ENCODE measurements around the gene MAP3K9.

Gene MAP3K9

DNA sequence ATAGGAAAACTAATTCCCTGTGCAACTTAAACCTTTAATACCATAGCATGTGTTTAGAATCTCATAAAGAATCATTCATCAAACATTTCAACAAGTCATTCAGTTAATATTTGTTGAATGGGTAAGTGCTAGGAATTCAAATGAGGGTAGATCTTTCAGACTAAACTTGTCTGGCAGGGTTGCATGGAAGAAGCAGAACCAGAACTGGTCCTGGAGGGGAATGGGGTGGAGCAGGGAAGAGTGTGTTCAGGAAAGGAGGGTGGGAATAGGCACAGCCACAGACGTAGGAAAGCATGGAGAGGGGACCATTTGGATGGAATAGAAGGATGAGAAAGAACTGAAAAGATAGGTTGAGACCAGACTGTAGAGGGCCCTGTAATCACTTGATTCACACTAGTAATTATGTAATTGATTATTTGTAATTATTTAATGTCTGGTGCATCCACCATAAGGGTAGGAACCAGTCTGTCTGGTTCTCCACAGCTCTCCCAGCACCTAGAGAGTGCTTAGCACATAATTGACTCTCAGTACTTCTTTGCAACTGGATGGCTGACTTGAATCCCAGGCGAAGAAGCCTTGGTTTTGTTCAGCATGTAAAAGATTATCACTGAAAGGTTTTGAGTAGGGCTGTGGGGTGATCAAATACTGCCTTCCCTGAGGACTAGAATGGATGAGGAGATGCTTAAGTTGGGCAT, 3.0 kb upstream of the MAP3K9 start:
- Histone ChIP-seq H3F3A (ENCODE audit: insufficient read depth) (peaks cover 17% of the 10 kb centered on the region; the same call in 1 of the 2 replicates), H2AFZ (ENCODE audit: low read depth, low read length, severe bottlenecking) (no peak overlapping the region), H3K4me3 (ENCODE audit: insufficient read depth, low read length, poor library complexity, severe bottlenecking) (no peak overlapping the region), H3K9me3 (ENCODE audit: insufficient read depth, low read length) (no peaks in the 10 kb centered on the region), H3K36me3 (ENCODE audit: low read length) (0 out of 2 replicates have a peak, but pooled peaks cover 5% of the 10 kb centered on the region), H3K9me2 (replicated peaks; ENCODE audit: insufficient read depth, low read length) (no peaks in the 10 kb centered on the region), H4K20me1 (ENCODE audit: low read depth, low read length) (no peaks in the 10 kb centered on the region), H3K27ac (ENCODE audit: low read depth, low read length) (no peak overlapping the region), H3K4me2 (ENCODE audit: low read depth, low read length, poor library complexity, severe bottlenecking) (peak overlapping the region; percentile 90), H3K9ac (ENCODE audit: low read length) (no peak overlapping the region), H3K27me3 (ENCODE audit: low read length) (no peaks in the 10 kb centered on the region), H3K79me2 (ENCODE audit: insufficient read depth, low read length) (peaks cover 11% of the 10 kb centered on the region)
- TF ChIP-seq, protein P1, sequence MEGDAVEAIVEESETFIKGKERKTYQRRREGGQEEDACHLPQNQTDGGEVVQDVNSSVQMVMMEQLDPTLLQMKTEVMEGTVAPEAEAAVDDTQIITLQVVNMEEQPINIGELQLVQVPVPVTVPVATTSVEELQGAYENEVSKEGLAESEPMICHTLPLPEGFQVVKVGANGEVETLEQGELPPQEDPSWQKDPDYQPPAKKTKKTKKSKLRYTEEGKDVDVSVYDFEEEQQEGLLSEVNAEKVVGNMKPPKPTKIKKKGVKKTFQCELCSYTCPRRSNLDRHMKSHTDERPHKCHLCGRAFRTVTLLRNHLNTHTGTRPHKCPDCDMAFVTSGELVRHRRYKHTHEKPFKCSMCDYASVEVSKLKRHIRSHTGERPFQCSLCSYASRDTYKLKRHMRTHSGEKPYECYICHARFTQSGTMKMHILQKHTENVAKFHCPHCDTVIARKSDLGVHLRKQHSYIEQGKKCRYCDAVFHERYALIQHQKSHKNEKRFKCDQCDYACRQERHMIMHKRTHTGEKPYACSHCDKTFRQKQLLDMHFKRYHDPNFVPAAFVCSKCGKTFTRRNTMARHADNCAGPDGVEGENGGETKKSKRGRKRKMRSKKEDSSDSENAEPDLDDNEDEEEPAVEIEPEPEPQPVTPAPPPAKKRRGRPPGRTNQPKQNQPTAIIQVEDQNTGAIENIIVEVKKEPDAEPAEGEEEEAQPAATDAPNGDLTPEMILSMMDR (IDR thresholded peaks at IDR 0.05; ENCODE audit: insufficient read depth, low read length, poor library complexity, severe bottlenecking) = no peak

DNA sequence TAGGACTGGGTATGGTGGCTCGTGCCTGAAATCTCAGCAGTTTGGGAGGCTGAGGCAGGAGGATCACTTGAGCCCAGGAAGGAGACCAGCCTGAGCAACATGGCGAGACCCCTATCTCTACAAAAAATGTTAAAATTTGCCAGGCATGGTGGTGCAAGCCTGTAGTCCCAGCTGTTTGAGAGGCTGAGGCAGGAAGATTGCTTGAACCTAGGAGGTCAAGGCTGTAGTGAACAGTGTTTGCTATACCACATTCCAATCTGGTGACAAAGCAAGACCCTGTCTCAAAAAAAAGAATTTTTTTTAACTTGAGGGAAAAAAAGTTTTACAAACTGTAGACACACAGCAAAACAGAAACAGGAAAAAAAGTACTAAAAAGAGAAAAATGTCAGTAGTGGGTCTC, 2.3 kb upstream of the MAP3K9 start:
- Histone ChIP-seq H3K4me2 (ENCODE audit: low read depth, low read length, poor library complexity, severe bottlenecking) (peak overlapping the region; percentile 90), H3K9ac (ENCODE audit: low read length) (no peak overlapping the region), H3K9me3 (ENCODE audit: insufficient read depth, low read length) (no peaks in the 10 kb centered on the region), H4K20me1 (ENCODE audit: low read depth, low read length) (no peaks in the 10 kb centered on the region), H3K36me3 (ENCODE audit: low read length) (0 out of 2 replicates have a peak, but pooled peaks cover 5% of the 10 kb centered on the region), H3K27me3 (ENCODE audit: low read length) (no peaks in the 10 kb centered on the region), H3F3A (ENCODE audit: insufficient read depth) (peaks cover 17% of the 10 kb centered on the region; the same call in 1 of the 2 replicates), H3K4me3 (ENCODE audit: insufficient read depth, low read length, poor library complexity, severe bottlenecking) (no peak overlapping the region), H2AFZ (ENCODE audit: low read depth, low read length, severe bottlenecking) (no peak overlapping the region), H3K9me2 (replicated peaks; ENCODE audit: insufficient read depth, low read length) (no peaks in the 10 kb centered on the region), H3K79me2 (ENCODE audit: insufficient read depth, low read length) (peaks cover 18% of the 10 kb centered on the region), H3K27ac (ENCODE audit: low read depth, low read length) (no peak overlapping the region)
- TF ChIP-seq, protein P1 (IDR thresholded peaks at IDR 0.05; ENCODE audit: insufficient read depth, low read length, poor library complexity, severe bottlenecking) = no peak
- TF ChIP-seq EZH2phosphoT487 (conservative IDR thresholded peaks at IDR 0.05; ENCODE audit: low read length) = no peak

DNA sequence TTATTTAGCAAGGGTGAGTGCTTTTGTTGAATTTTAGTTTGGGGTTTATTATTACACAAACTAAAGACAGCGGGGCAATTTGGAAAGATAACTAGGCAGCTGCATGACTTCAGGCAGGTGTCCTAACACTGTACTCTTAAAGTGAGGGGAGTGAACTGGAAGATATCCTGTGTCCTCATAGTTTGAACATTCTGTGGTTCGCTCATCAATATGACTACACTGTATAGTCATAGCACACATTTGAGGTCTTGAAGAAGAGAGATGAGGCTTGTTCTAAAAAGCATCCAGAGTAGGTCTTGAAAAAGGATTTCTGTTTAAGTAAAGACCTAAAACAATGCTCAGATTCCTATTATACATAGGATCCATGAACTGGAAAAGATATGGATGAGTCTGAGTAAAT, 1.7 kb upstream of the MAP3K9 start:
- Histone ChIP-seq H3K4me3 (ENCODE audit: insufficient read depth, low read length, poor library complexity, severe bottlenecking) (no peak overlapping the region), H4K20me1 (ENCODE audit: low read depth, low read length) (no peaks in the 10 kb centered on the region), H3K4me2 (ENCODE audit: low read depth, low read length, poor library complexity, severe bottlenecking) (peak overlapping the region; percentile 90), H3K79me2 (ENCODE audit: insufficient read depth, low read length) (peaks cover 23% of the 10 kb centered on the region), H3K36me3 (ENCODE audit: low read length) (0 out of 2 replicates have a peak, but pooled peaks cover 5% of the 10 kb centered on the region), H3K9me2 (replicated peaks; ENCODE audit: insufficient read depth, low read length) (no peaks in the 10 kb centered on the region), H3K9ac (ENCODE audit: low read length) (0 out of 2 replicates have a peak overlapping the region, but pooled peaks have one; percentile 73), H2AFZ (ENCODE audit: low read depth, low read length, severe bottlenecking) (no peak overlapping the region), H3F3A (ENCODE audit: insufficient read depth) (peaks cover 17% of the 10 kb centered on the region; the same call in 1 of the 2 replicates), H3K27me3 (ENCODE audit: low read length) (no peaks in the 10 kb centered on the region), H3K27ac (ENCODE audit: low read depth, low read length) (no peak overlapping the region), H3K9me3 (ENCODE audit: insufficient read depth, low read length) (no peaks in the 10 kb centered on the region)
- TF ChIP-seq, protein P1 (IDR thresholded peaks at IDR 0.05; ENCODE audit: insufficient read depth, low read length, poor library complexity, severe bottlenecking) = no peak
- no peak for TF ChIP-seq EZH2phosphoT487 (conservative IDR thresholded peaks at IDR 0.05; ENCODE audit: low read length)
